B cell (primary cell): ENCODE results near the gene SNAPC3. TPM values are rescaled to one million over a fixed set of nuclear protein-coding genes. Genes with fewer than 3 reads are reported as not detected.

Source experiments
- ATAC-seq: fragments of 200-7000 bp; cut with Tn5 transposase; one replicate; pipeline ENCODE4 v1.10.0; 2021; ENCODE audit warnings: low read depth, mild to moderate bottlenecking, moderate number of reproducible peaks, moderate library complexity
- CTCF ChIA-PET: fragments of 350-600 bp; sonication (Branson Sonifier 250); formaldehyde crosslinking; loops from one replicate; lab custom pipeline; 2021; ENCODE audit warnings: antibody characterized with exemption, inconsistent platforms; lab: Charles Lee
- POLR2A ChIA-PET: fragments of 350-600 bp; sonication (Branson Sonifier 250); formaldehyde crosslinking; loops from one replicate; lab custom pipeline; 2021; ENCODE audit warnings: antibody characterized with exemption; lab: Charles Lee
- DNase-seq: peaks from one replicate; pipeline ENCODE4 v3.0.0; 2013
- H2AFZ ChIP-seq: 2 replicates; pipeline ENCODE4 v1.6.1; 2012; ENCODE audit warnings: mild to moderate bottlenecking, low read depth, low read length; ENCODE audit not compliant: insufficient read depth, poor library complexity, severe bottlenecking
- H3K27ac ChIP-seq, 2 donors: 1 replicate in 1 of 2; 2 replicates in 1 of 2; pipeline ENCODE4 v1.5.1; 2012 to 2013; ENCODE audit warnings: low read length in 2 of 2, mild to moderate bottlenecking in 2 of 2, moderate library complexity in 1 of 2
- H3K27me3 ChIP-seq, 4 experiments: fragments of 200-600 bp in 1 of 4; sonication (generic) in 1 of 4; replicated peaks in 1 of 4; 1 replicate in 2 of 4; 2 replicates in 2 of 4; pipeline versions ENCODE4 v1.6.1 to v1.7.0; 2013 to 2016; ENCODE audit warnings: low read length in 3 of 4, mild to moderate bottlenecking in 2 of 4, mixed read lengths in 1 of 4, moderate library complexity in 1 of 4; ENCODE audit not compliant: insufficient read depth in 4 of 4, control insufficient read depth in 3 of 4; ENCODE audit errors: control extremely low read depth in 1 of 4
- H3K36me3 ChIP-seq, 2 experiments: replicated peaks in 1 of 2; 1 replicate in 1 of 2; 2 replicates in 1 of 2; pipeline versions ENCODE4 v1.6.1 to v1.7.1; 2013; ENCODE audit warnings: low read length in 1 of 2; ENCODE audit not compliant: insufficient read depth in 2 of 2, control insufficient read depth in 1 of 2; ENCODE audit errors: control extremely low read depth in 1 of 2, extremely low read depth in 1 of 2
- H3K4me1 ChIP-seq, 2 donors: fragments of 200-600 bp in 1 of 2; sonication (generic) in 1 of 2; 1 replicate in 1 of 2; 2 replicates in 1 of 2; pipeline versions ENCODE4 v1.5.1 to v1.6.1; 2013 to 2017; ENCODE audit warnings: low read length in 2 of 2; ENCODE audit not compliant: control insufficient read depth in 2 of 2, insufficient read depth in 2 of 2
- H3K4me2 ChIP-seq: replicated peaks from 2 replicates; pipeline ENCODE3; 2012; ENCODE audit warnings: mild to moderate bottlenecking, low read depth, low read length; ENCODE audit not compliant: poor library complexity, severe bottlenecking
- H3K4me3 ChIP-seq, 5 experiments: fragments of 200-600 bp in 1 of 5; sonication (generic) in 1 of 5; 1 replicate in 3 of 5; 2 replicates in 2 of 5; pipeline versions ENCODE4 v1.5.1 to v1.7.0; 2011 to 2016; ENCODE audit warnings: low read length in 4 of 5, mild to moderate bottlenecking in 4 of 5, low read depth in 2 of 5, control low read depth in 1 of 5, moderate library complexity in 1 of 5; ENCODE audit not compliant: insufficient read depth in 1 of 5; ENCODE audit errors: control extremely low read depth in 1 of 5, extremely low read depth in 1 of 5
- H3K79me2 ChIP-seq: fragments of 200-600 bp; sonication (generic); one replicate; pipeline ENCODE4 v1.6.0; 2016; ENCODE audit warnings: low read length; ENCODE audit not compliant: control insufficient read depth, insufficient read depth
- H3K9ac ChIP-seq: fragments of 200-600 bp; sonication (generic); 2 replicates; pipeline ENCODE4 v1.6.1; 2017; ENCODE audit warnings: mild to moderate bottlenecking, low read length, moderate library complexity
- H3K9me3 ChIP-seq, 3 donors: one replicate each; pipeline versions ENCODE4 v1.6.1 to v1.7.1; 2013; ENCODE audit warnings: low read length in 2 of 3; ENCODE audit not compliant: control insufficient read depth in 2 of 3, insufficient read depth in 1 of 3; ENCODE audit errors: control extremely low read depth in 1 of 3
- H4K20me1 ChIP-seq: 2 replicates; pipeline ENCODE4 v1.6.0; 2012; ENCODE audit warnings: mild to moderate bottlenecking, low read length; ENCODE audit not compliant: insufficient read depth, control insufficient read depth, poor library complexity, severe bottlenecking
- H3K27ac Mint-ChIP-seq: one replicate; pipeline ENCODE4 v1.8.0; 2021; ENCODE audit warnings: mixed read lengths
- H3K27me3 Mint-ChIP-seq: one replicate; pipeline ENCODE4 v1.8.0; 2021; ENCODE audit warnings: mixed read lengths
- H3K4me1 Mint-ChIP-seq: one replicate; pipeline ENCODE4 v1.8.0; 2021; ENCODE audit warnings: mixed read lengths
- H3K4me3 Mint-ChIP-seq: one replicate; pipeline ENCODE4 v1.8.0; 2021; ENCODE audit warnings: mixed read lengths
- H3K9me3 Mint-ChIP-seq: one replicate; pipeline ENCODE4 v1.8.0; 2022; ENCODE audit warnings: mixed read lengths; ENCODE audit not compliant: insufficient read depth
- CTCF ChIP-seq: fragments of 200-600 bp; IDR thresholded peaks from one replicate; pipeline ENCODE4 v1.8.0; 2022; ENCODE audit warnings: antibody characterized with exemption, mild to moderate bottlenecking
- EZH2 ChIP-seq: IDR thresholded peaks from 2 replicates; pipeline ENCODE4 v1.6.1; 2012; ENCODE audit warnings: borderline replicate concordance, low read depth, mild to moderate bottlenecking, moderate library complexity, low read length; ENCODE audit not compliant: insufficient read depth, poor library complexity, severe bottlenecking
- WGBS: methylation state at CpG from one replicate; pipeline ENCODE4 v1.1.5; 2013; ENCODE audit warnings: missing lambda C conversion rate; ENCODE audit not compliant: insufficient coverage; 5-methylcytosine and 5-hydroxymethylcytosine counted together
- intact Hi-C: fragments of 100-400 bp; cut with micrococcal nuclease; formaldehyde crosslinking; loops from one replicate; pipeline ENCODE4 v1.10.0; 2022
- polyA plus RNA-seq: library from polyadenylated mRNA; depleted of rRNA; stranded (reverse); fragments of >200 nt; gene quantifications from 2 replicates; pipeline ENCODE4 v1.2.3, GENCODE V29; 2012
- total RNA-seq, 2 donors: library from RNA; stranded (reverse); fragments of 120-200 nt in 1 of 2; gene quantifications; 1 replicate in 1 of 2; 2 replicates in 1 of 2; pipeline versions ENCODE4 v1.2.3 to v1.2.4, GENCODE V29; 2013 to 2022

The SNAPC3 gene
- total and polyA plus RNA-seq, 2 donors (not counting 1 experiment from before 2014, with no cell fraction given), result 16.6 to 48.3 TPM

- Mint-ChIP-seq H3K27me3 (peaks cover 8% of the 10 kb centered on the region), H3K27ac (no peak overlapping the region), H3K4me3 (no peak overlapping the region), H3K4me1 (no peaks in the 10 kb centered on the region), H3K9me3 (no peaks in the 10 kb centered on the region)
- H3K9me3 ChIP-seq, result peaks cover 0 to 6% (median 2%) of the 10 kb centered on the region in 3 donors
- H3K4me1 ChIP-seq, result peaks cover under 1 to 1% of the 10 kb centered on the region in 2 donors
- no peak overlapping the region for H3K27ac ChIP-seq
- ATAC-seq, result no peak
- TF ChIP-seq EZH2 (no peak), CTCF (peak; percentile 48)
- ChIA-PET CTCF (interaction anchor here (0.8 to 1.9 kb wide), 5 partner anchors 10 to 204 kb away, joined by 3 to 10 read pairs (median 4); no protein-coding TSS in a partner anchor), POLR2A (no interaction called here)
- H3K4me3 ChIP-seq, result no peak overlapping the region
- intact Hi-C loops, result loop anchor here (1.0 kb wide), 1 partner anchor 139 kb away; no protein-coding TSS in a partner anchor
- H3K27me3 ChIP-seq, result no peaks in the 10 kb centered on the region
- no peak overlapping the region for H3K9ac ChIP-seq
- H3K36me3 ChIP-seq, result no peaks in the 10 kb centered on the region
- no peak overlapping the region for H3K4me2 ChIP-seq
- peak; percentile 47 for DNase-seq
- H3K79me2 ChIP-seq, result no peaks in the 10 kb centered on the region
- no CpG with 5 or more reads among the region's 2 CpGs for WGBS
- H4K20me1 ChIP-seq, result no peaks in the 10 kb centered on the region
- no peak overlapping the region for H2AFZ ChIP-seq
These were observed 5.8 kb upstream of the SNAPC3 start for GRCh38 chr9:15416880-15417279.

- TF ChIP-seq CTCF, result no peak
- no peak for TF ChIP-seq EZH2
- H3K4me3 Mint-ChIP-seq, result no peak overlapping the region
- no peaks in the 10 kb centered on the region for H3K9me3 Mint-ChIP-seq
- H3K27ac Mint-ChIP-seq, result no peak overlapping the region
- H3K27me3 Mint-ChIP-seq, result peaks cover 4% of the 10 kb centered on the region
- WGBS, result 79% methylated on average over 6 of the region's 6 CpGs
- ChIA-PET POLR2A (no interaction called here), CTCF (no interaction called here)
- Histone ChIP-seq H3K9ac (no peak overlapping the region), H3K27me3 (no peaks in the 10 kb centered on the region), H3K9me3 (peaks cover 0 to 6% (median 2%) of the 10 kb centered on the region in 3 donors), H4K20me1 (no peaks in the 10 kb centered on the region), H3K79me2 (no peaks in the 10 kb centered on the region), H3K4me3 (no peak overlapping the region), H3K4me2 (no peak overlapping the region), H3K27ac (no peak overlapping the region), H3K36me3 (no peaks in the 10 kb centered on the region), H2AFZ (no peak overlapping the region), H3K4me1 (peaks cover 5% of the 10 kb centered on the region in 2 donors)
- ATAC-seq (no peak), DNase-seq (no peak)
- H3K4me1 Mint-ChIP-seq, result peaks cover 6% of the 10 kb centered on the region
- intact Hi-C loops, result loop anchor here (1.0 kb wide), 1 partner anchor 139 kb away; no protein-coding TSS in a partner anchor
These were observed 5.0 kb upstream of the SNAPC3 start for GRCh38 chr9:15417626-15418025.
